Measurements from ENCODE around the gene CDC7. TPM values are rescaled to one million over a fixed set of nuclear protein-coding genes. Genes with fewer than 3 reads are reported as not detected.
"Not testable (repeated sequence)": the region's sequence is repeated elsewhere in the genome, so short reads cannot be mapped to it uniquely, and the experiment has no call there.

The CDC7 gene
- total RNA-seq, 4 donors from 2014 or later = 1.6 to 2.6 (median 2.2) TPM

DNA sequence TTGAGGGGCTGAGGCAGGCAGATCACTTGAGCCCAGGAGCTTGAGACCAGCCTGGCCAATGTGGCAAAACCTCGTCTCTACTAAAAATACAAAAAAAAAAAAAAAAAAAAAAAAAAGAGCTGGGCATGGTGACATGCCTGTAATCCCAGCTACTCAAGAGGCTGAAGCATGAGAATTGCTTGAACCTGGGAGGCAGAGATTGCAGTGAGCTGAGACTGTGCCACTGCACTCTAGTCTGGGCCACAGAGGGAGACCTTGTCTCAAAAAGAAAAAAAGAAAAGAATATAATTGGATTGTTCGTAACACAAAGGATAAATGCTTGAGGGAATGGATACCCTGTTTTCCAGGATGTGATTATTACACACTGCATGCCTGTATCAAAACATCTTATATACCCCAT, 18.5 kb downstream of the CDC7 start:
- peak in 2 of 6 experiments; percentile 28 to 32 for TF ChIP-seq CTCF (IDR thresholded peaks at IDR 0.05)

DNA sequence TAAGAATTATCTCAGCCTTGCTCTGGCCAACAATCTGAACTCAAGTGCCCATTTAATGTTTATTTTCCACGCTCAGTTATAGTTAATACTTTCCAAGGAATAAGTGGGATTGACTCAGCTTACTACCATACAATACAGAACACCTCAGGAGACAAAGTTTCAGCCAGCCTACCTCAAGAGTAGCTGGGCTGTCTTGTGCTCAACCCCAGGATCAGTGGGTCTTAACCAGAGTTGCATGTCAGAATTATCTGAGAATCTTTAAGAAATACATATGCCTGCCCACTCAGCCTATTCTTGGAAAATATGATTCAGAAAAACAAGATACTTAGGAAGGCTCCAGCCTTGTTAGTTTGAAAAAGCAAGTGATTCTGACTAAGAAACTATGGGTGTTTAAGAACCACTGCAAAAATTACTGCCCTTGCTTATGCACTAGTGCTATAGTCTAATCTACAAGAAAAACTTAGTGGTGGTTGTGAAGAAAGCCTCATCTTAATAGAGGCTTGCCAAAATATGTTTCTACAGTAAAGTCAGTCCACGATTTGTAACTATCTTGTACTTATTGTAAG, 20.4 kb downstream of the CDC7 start:
- DNase-seq = no peak
- peaks cover 0 to 5% of the 10 kb centered on the region in 2 donors for H3K4me1 ChIP-seq
- H3K4me3 ChIP-seq (replicated peaks in 1 of 3) = no peak overlapping the region
- 27 to 43% methylated on average over 2 of the region's 2 CpGs for WGBS, 2 donors
- H3K9me3 ChIP-seq = no peaks in the 10 kb centered on the region
- no peak for TF ChIP-seq POLR2A (IDR thresholded peaks at IDR 0.05)
- no peak for TF ChIP-seq CTCF (IDR thresholded peaks at IDR 0.05)
- intact Hi-C loops (cut with DNase I) = no loop called here
- H3K36me3 ChIP-seq = no peaks in the 10 kb centered on the region
- no peaks in the 10 kb centered on the region for H3K27me3 ChIP-seq
- H3K27ac ChIP-seq = no peak overlapping the region

More for the DNA sequence above, 18.5 kb downstream of the CDC7 start:
- intact Hi-C loops (cut with DNase I); H3K27me3 ChIP-seq; H3K4me3 ChIP-seq (replicated peaks in 1 of 3); H3K36me3 ChIP-seq; H3K27ac ChIP-seq; H3K4me1 ChIP-seq; H3K9me3 ChIP-seq: not testable (repeated sequence)
- DNase-seq = peak; percentile 65 to 67
- WGBS, 2 donors = 28 to 34% methylated on average over 2 of the region's 2 CpGs

- H3K4me3 ChIP-seq (replicated peaks in 1 of 3) = no peak overlapping the region
- no peak for DNase-seq
- H3K4me1 ChIP-seq = peaks cover 0 to 10% of the 10 kb centered on the region in 2 donors
- H3K27me3 ChIP-seq = no peaks in the 10 kb centered on the region
- H3K27ac ChIP-seq = no peak overlapping the region
- WGBS, 2 donors = 83 to 92% methylated on average over 1 of the region's 1 CpG
- no peaks in the 10 kb centered on the region for H3K9me3 ChIP-seq
- TF ChIP-seq POLR2A (IDR thresholded peaks at IDR 0.05) = no peak
- no peak for TF ChIP-seq CTCF (IDR thresholded peaks at IDR 0.05)
- no peaks in the 10 kb centered on the region for H3K36me3 ChIP-seq
- intact Hi-C loops (cut with DNase I) = no loop called here
Measured at GRCh38 chr1:91523482-91523881, 22.8 kb downstream of the CDC7 start.

DNA sequence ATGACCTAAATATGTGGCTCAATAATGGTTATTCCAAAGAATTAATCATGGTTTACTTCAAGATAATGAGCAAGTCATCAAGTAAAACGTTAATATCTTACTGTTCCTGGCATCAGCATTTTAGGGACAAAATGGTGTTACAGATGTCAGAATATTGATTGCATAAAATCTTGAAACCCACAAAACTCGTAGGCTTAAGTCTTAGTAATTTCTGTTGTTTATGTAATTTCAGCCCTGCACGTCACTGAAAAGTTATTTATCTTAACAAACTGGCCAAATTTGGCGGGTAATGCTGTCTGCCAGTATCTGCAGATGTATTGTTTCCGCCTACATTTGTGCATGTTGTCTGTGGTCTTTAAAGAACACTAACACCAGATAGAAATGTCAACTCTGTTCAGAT, 25.8 kb downstream of the CDC7 start:
- H3K27ac ChIP-seq = no peak overlapping the region
- 82 to 86% methylated on average over 5 of the region's 5 CpGs for WGBS, 2 donors
- DNase-seq = no peak

More for the DNA sequence above, 25.8 kb downstream of the CDC7 start:
- no peaks in the 10 kb centered on the region for H3K36me3 ChIP-seq
- TF ChIP-seq POLR2A (IDR thresholded peaks at IDR 0.05) (no peak), CTCF (IDR thresholded peaks at IDR 0.05) (no peak)
- intact Hi-C loops (cut with DNase I) = no loop called here
- no peaks in the 10 kb centered on the region for H3K27me3 ChIP-seq
- no peak overlapping the region for H3K4me3 ChIP-seq (replicated peaks in 1 of 3)
- H3K9me3 ChIP-seq = no peaks in the 10 kb centered on the region
- H3K4me1 ChIP-seq = peaks cover 0 to 6% of the 10 kb centered on the region in 2 donors
